ENCODE measurements around the gene VSTM4.

VSTM4 gene

GRCh38 chr10:49040601-49041000 is 74.7 kb downstream of the VSTM4 start:
- DNase-seq (ENCODE audit: low read depth), result no peak

DNA sequence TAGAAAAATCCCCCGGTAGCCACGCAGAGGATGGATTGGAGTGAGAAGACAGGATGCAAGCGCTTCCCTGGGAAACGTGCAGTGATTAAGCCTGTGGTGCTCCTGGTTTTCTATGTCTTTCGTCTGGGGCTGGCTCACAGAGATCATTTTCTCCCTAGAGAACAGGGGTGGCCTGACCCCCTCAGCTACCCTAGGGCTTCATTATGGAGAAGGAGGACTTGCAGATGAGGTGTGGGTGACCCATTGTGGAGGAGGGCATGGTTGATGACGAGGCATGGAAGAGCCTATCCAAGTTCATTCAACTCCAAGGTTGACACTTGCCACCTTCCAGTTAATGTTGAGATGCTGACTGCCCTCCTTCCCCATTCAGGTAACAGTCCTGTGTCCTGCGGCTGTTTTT is 75.9 kb downstream of the VSTM4 start:
- no peak for DNase-seq (ENCODE audit: low read depth)

DNA sequence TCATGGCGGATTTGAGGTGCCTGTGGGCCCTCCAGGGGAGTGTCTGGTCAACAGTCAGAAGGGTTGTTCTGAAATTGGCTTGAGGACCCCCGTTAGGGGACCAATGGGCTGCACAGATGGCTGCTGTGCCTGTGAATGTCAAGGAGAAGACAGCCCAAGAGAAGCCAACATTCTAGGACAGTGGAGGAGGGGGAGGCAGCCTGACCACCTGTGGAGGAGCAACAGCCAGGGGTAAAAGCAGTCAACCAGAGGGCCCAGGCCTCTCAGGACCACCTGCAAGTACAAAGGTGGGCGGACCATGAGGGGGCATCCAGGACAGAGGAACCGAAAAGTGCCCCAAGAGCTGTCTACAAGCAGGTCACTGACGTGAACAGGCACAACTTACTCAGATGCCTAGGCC is 76.6 kb downstream of the VSTM4 start:
- DNase-seq (ENCODE audit: low read depth), result no peak

GRCh38 chr10:49037187-49037586 is 78.1 kb downstream of the VSTM4 start:
- no peak for DNase-seq (ENCODE audit: low read depth)

- no peak for DNase-seq (ENCODE audit: low read depth)
Observed at GRCh38 chr10:49036638-49037037, 78.7 kb downstream of the VSTM4 start.

DNA sequence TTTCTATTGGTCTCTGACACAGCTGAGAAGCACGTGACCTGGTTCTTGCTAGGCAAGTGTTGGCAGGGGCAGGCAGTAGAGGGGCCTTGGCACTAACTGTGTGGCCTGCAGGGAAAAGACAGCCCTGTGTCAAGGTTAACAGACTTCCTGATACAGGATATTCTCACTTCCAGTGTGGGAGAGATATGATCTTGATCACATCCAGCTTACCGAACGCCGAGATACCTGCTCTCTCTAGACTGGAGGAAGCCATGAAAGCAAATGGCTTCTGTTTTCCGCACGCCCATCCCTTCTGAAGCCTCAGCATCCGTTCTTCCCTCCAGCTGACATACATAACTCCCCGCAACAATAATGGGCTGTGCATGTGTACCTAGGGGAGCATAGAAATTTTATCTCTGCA is 79.4 kb downstream of the VSTM4 start:
- DNase-seq (ENCODE audit: low read depth), result no peak

DNA sequence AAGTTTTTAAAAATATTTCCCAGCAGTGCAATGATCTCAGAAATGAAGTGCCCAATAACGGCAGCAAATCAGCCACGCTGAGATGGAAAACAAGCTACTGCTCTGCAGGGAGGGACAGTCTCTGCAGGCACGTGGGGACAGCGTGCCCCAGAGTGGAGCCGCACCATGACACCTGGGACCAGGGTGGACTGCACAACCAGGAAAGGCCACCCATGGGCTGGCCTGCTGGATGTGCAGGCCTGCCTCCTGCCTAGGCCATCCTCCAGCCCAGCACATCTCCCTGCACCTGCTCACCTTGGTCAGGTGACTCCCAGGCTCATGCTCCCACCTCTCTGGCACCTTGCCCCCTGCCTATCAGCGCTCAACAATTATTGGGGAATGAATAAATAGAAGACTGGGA is 80.4 kb downstream of the VSTM4 start:
- no peak for DNase-seq (ENCODE audit: low read depth)

GRCh38 chr10:49033939-49034338 is 81.4 kb downstream of the VSTM4 start:
- DNase-seq (ENCODE audit: low read depth), result no peak

- DNase-seq (ENCODE audit: low read depth), result no peak
Observed at GRCh38 chr10:49029666-49030065, 85.7 kb downstream of the VSTM4 start.

DNA sequence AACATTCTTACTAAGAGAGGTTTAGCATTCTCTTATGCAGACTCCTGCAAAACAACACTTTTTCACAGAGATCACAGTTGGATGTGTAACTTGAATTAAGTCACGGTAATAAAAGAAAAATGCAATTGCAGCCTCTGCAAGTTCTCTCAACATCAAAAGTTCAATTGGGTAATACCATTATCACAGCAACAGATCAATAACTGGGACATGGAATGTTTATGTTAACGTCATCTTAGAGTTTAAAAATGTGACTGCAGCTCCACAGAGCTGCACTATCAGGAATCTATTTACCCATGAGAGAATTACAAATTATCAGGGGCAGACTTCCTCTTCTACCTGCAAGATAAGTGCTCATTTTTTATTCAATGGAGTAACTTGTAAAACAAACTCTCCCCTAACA is 86.7 kb downstream of the VSTM4 start:
- DNase-seq (ENCODE audit: low read depth), result no peak

- no peak for DNase-seq (ENCODE audit: low read depth)
Observed at GRCh38 chr10:49025347-49025983, 89.9 kb downstream of the VSTM4 start.

GRCh38 chr10:49024484-49024883 is 90.8 kb downstream of the VSTM4 start:
- no peak for DNase-seq (ENCODE audit: low read depth)

- no peak for DNase-seq (ENCODE audit: low read depth)
Observed at GRCh38 chr10:49023752-49024151, 91.6 kb downstream of the VSTM4 start.

GRCh38 chr10:49023071-49023470 is 92.3 kb downstream of the VSTM4 start:
- DNase-seq (ENCODE audit: low read depth), result no peak

GRCh38 chr10:49021685-49022084 is 93.6 kb downstream of the VSTM4 start:
- no peak for DNase-seq (ENCODE audit: low read depth)

DNA sequence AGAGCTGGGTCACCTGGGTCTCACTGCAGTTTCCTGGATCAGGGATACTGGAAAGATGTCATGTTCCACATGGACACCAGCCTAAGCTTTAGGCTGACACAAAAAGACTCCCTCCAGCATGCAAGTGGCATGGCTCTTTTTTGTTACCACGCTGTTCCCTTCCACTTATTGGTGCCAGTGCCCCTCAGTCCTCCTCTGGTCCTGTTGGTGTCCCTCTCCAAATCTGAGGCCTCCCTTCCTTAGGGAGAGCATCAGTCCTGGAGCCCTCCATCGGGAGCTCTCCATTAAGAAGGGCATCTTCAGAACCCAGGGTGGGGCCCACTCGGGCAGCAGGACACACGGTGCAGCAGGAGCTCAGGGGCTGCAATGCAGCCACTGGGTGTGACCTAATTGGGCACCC is 99.6 kb downstream of the VSTM4 start:
- DNase-seq (ENCODE audit: low read depth), result no peak

DNA sequence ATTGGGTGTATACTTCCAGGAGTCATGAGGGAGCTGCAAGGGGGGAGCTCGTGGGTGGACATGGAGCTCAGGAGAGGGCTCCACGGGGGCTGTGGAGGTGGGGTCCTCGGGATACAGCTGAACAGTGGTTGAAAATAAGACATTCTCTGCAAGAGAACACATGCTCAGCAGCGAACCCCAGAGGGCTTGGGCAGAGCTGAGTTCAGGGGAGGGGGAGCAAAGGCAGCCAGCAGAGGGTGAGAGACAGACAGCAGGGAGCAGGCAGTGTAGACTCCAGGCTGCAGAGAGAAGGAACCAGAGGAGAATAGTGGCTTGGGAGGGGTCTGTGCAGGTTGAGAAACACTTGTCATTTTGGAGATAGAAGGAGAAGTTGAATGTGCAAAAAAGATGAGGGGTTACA is 102.7 kb downstream of the VSTM4 start:
- no peak for DNase-seq (ENCODE audit: low read depth)

GRCh38 chr10:49011756-49012155 is 103.6 kb downstream of the VSTM4 start:
- no peak for DNase-seq (ENCODE audit: low read depth)

- DNase-seq (ENCODE audit: low read depth), result no peak
Observed at GRCh38 chr10:49010865-49011264, 104.5 kb downstream of the VSTM4 start.

DNA sequence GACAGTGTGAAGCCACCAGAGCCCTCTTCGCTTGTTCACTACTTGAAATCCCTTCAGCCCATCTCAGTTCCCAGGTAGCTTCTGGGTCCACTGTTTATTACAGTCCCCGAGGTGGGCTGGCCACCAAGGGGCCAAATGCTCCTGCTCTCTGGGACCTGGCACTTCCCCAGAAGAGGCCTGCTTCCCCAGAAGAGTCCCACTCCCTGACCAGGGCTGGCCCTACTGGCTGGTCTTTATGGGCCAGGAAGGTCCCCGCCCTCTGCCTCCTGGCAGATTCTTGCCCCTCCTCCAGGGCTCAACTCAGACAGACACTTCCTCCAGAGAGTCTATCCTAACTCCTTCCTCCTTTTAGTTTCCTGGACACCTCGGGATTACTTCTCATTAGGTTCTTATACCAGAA is 105.0 kb downstream of the VSTM4 start:
- no peak for DNase-seq (ENCODE audit: low read depth)

- no peak for DNase-seq (ENCODE audit: low read depth)
Observed at GRCh38 chr10:49009199-49009979, 105.9 kb downstream of the VSTM4 start.

GRCh38 chr10:49008505-49009198 is 106.7 kb downstream of the VSTM4 start:
- DNase-seq (ENCODE audit: low read depth), result no peak

DNA sequence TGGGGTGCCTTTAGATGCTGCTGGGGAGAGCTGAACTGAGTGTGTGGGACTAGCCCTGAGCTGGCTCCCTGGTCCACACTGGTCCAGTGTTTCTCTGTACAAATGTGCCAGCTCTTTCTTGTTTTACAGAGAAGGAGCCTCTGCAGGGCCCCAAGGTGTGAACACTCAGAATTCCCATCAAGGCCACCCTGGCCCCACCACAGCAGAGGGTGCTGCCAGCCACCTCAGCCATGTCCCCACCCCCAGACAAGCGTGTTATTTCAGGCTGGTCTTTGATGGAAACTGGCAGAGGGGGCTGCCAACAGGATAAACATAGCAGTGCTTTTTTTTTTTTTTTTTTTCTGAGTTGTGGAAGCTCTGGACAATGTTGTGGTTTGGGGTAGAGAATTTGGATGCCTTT is 107.2 kb downstream of the VSTM4 start:
- no peak for DNase-seq (ENCODE audit: low read depth)

All from T-helper 22 cell (primary cell).